Uterus (tissue), 2 donors: ENCODE measurements around the gene ISCA2.

Source experiments
- POLR2A ChIP-seq, 2 donors: fragments of 450-650 bp; IDR thresholded peaks; one replicate each; pipeline ENCODE4 v1.6.1; 2016; ENCODE audit warnings: antibody characterized with exemption in 2 of 2, mild to moderate bottlenecking in 1 of 2, moderate library complexity in 1 of 2
- TF ChIP-seq, protein P1 (sequence below), 4 experiments: fragments of 200-600 bp in 2 of 4; fragments of 450-650 bp in 2 of 4; sonication (generic) in 2 of 4; IDR thresholded peaks; one replicate each; pipeline ENCODE4 v1.5.1; 2016 to 2019; ENCODE audit warnings: antibody characterized with exemption in 4 of 4, mild to moderate bottlenecking in 2 of 4, moderate library complexity in 1 of 4

DNA sequence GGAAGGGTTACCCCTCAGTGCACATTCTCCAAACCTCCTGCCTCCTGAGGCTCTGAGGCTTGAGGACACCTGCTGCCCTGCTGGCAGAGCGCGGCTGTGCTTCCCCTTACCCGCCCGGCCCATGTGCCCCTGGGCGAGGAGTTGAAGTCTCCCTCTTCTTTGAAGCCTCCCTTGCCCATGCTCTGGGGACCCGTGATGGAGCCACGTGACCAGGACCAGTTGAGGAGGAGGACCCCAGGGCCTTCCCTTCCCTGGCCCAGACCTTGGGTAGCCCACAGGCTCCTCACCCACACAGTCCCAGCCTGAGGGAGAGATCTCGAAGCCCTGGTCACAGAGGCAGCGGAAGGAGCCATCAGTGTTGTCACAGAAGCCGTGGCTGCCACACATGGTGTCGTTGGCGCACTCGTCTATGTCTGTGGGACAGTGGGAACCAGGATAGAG, 12.9 kb downstream of the ISCA2 start:
- TF ChIP-seq, protein P1, sequence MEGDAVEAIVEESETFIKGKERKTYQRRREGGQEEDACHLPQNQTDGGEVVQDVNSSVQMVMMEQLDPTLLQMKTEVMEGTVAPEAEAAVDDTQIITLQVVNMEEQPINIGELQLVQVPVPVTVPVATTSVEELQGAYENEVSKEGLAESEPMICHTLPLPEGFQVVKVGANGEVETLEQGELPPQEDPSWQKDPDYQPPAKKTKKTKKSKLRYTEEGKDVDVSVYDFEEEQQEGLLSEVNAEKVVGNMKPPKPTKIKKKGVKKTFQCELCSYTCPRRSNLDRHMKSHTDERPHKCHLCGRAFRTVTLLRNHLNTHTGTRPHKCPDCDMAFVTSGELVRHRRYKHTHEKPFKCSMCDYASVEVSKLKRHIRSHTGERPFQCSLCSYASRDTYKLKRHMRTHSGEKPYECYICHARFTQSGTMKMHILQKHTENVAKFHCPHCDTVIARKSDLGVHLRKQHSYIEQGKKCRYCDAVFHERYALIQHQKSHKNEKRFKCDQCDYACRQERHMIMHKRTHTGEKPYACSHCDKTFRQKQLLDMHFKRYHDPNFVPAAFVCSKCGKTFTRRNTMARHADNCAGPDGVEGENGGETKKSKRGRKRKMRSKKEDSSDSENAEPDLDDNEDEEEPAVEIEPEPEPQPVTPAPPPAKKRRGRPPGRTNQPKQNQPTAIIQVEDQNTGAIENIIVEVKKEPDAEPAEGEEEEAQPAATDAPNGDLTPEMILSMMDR (IDR thresholded peaks at IDR 0.05): no peak
- no peak for TF ChIP-seq POLR2A (IDR thresholded peaks at IDR 0.05)
